Anterior cingulate cortex (tissue), 58 donors: ENCODE data around the gene SDHAF3.
A peak's percentile ranks its signal among the peaks of the same experiment; 100 is the strongest.
"Not testable (repeated sequence)": the region's sequence is repeated elsewhere in the genome, so short reads cannot be mapped to it uniquely, and the experiment has no call there.

Experiments
- DNase-seq, 58 donors: peaks; one replicate each; lab custom pipeline; 2025; lab: John Stamatoyannopoulos, UW

The SDHAF3 gene

GRCh38 chr7:97120713-97121457 lies 3.4 kb downstream of the SDHAF3 start:
- DNase-seq = no peak

GRCh38 chr7:97123115-97123514 lies 5.6 kb downstream of the SDHAF3 start:
- not testable (repeated sequence) for DNase-seq

GRCh38 chr7:97126483-97127171 lies 9.1 kb downstream of the SDHAF3 start:
- no peak for DNase-seq

- DNase-seq = no peak
Measured at GRCh38 chr7:97128736-97129135, 11.2 kb downstream of the SDHAF3 start.

GRCh38 chr7:97130417-97131139 lies 13.1 kb downstream of the SDHAF3 start:
- no peak for DNase-seq

GRCh38 chr7:97133159-97133558 lies 15.7 kb downstream of the SDHAF3 start:
- no peak for DNase-seq

GRCh38 chr7:97138830-97139229 lies 21.3 kb downstream of the SDHAF3 start:
- DNase-seq = no peak

GRCh38 chr7:97145068-97145467 lies 27.6 kb downstream of the SDHAF3 start:
- DNase-seq = peak in 1 of 58 donors; percentile 9

- DNase-seq = no peak
Measured at GRCh38 chr7:97149843-97150242, 32.3 kb downstream of the SDHAF3 start.

- DNase-seq = no peak
Measured at GRCh38 chr7:97155897-97156418, 38.5 kb downstream of the SDHAF3 start.

- DNase-seq = not testable (repeated sequence)
Measured at GRCh38 chr7:97159984-97160383, 42.5 kb downstream of the SDHAF3 start.

GRCh38 chr7:97161609-97162008 lies 44.1 kb downstream of the SDHAF3 start:
- DNase-seq = not testable (repeated sequence)

GRCh38 chr7:97166308-97166707 lies 48.8 kb downstream of the SDHAF3 start:
- DNase-seq = no peak

- no peak for DNase-seq
Measured at GRCh38 chr7:97167176-97167575, 49.7 kb downstream of the SDHAF3 start.

GRCh38 chr7:97167749-97168148 lies 50.3 kb downstream of the SDHAF3 start:
- no peak for DNase-seq

GRCh38 chr7:97174303-97174702 lies 56.8 kb downstream of the SDHAF3 start:
- DNase-seq = no peak

- peak in 25 of 58 donors; percentile 1 to 64 (median 7) for DNase-seq
Measured at GRCh38 chr7:97179454-97180104, 62.1 kb downstream of the SDHAF3 start.

- no peak for DNase-seq
Measured at GRCh38 chr7:97187067-97187466, 69.6 kb downstream of the SDHAF3 start.

GRCh38 chr7:97196174-97196573 lies 78.7 kb downstream of the SDHAF3 start:
- DNase-seq = not testable (repeated sequence)

- no peak for DNase-seq
Measured at GRCh38 chr7:97198596-97198995, 81.1 kb downstream of the SDHAF3 start.

- DNase-seq = no peak
Measured at GRCh38 chr7:97200018-97200417, 82.5 kb downstream of the SDHAF3 start.
